CD4-positive, alpha-beta T cell treated with Interleukin-12 subunit alpha and Interleukin-12 subunit beta, for 1 hour (primary cell): ENCODE measurements around the gene KIF18B.

Experiments
- DNase-seq: peaks from one replicate; pipeline ENCODE4 v3.0.0-alpha.2; 2020

KIF18B gene

DNA sequence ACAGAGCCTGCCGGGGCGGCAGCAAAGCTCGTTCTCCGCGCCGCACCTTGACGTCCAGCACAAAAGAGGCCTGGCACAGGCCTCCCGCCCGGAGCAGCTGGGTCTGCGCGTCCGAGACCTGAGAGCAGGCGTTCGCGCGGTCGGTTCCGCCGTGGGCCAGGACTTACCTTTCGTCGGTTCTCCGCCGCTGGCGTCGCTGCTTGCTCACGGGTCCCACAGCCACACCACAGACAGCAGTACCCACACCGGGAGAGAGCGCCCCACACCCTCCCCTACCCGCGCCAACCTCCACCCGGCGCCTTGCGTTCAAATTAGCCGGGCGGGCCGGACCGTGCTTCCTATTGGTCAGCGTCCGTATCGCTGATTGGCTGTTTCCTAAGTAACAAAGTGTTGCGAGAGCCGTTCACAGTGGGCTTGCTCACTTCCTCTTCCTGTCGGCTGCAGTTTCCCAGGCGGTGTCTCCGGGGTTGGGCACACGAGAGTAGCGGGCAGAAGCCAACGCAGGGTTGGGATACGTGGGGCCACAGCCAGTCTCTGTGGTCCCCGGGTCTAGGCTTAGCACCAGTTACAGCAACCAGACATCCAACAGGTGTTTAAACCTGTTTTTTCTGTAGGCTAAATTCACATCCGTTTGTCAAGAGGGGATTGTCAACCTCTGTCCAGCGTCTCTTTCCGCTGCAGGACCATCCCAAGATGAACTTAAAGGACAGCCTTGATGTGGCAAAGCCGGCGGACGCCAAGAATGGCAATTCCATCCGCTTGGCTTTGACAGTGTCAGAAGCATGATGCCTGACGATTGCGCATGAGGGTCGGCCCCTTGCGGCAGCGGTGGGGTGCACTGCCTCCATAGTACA is at the start of gene KIF18B:
KIF18B (minus strand) TSS at position 313 of the 854 bp plus-strand sequence. CDS start 11,429 bp downstream, outside the sequence.
- peak; percentile 91 for DNase-seq

DNA sequence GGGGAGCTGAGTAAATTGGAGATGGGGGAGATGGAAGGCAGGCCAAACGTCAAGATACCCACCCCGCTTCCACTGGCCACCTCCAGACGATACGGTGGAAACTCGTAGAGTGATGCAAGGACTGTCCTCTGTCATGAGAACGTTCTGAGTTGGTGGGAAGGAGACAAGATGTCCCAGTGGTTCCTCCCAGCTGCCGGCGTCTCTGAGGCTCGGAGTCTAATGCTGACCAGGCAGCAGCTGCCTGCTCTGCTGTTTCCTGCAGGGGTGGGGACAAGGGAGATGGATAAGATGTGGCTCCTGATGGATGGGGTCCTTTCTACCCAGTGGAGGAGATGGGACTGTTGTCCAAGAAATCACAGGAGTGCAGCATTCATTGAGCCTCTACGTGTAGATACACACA is 48.7 kb upstream of the KIF18B start:
- DNase-seq = no peak

GRCh38 chr17:44995436-44996001 is 47.9 kb upstream of the KIF18B start:
- no peak for DNase-seq

DNA sequence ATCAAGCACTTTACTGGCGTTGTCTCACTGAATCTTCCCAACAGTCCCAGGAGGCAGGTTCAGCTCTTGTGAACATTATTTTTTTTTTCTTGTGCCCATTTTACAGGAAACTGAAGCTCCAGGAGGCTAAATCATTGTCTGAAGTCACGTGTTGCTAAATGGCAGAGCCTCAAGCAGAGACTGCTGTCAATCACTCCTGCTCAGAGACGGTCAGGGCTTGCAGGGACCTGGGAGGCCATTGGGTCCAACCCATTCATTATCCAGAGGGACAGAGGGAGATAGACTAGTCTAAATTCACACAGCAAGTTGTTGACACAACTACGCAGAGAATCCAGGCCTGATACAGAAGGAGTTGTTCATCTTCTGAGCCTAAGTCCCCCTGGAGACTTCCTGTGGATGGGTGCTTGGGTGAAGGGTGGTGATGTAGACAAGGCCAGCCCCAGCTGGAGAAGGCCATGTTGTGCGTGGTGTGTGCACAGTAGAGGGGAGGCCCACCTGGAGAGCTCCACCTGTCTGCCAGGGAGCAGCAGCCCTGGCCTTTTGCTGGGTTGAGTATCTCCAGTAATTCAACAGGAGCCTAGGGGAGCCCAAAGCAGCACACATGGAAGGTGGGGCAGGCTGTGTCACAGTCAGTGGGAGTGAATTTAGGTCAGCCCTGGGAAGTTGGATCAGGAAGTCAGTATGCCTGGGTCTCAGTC is 44.8 kb upstream of the KIF18B start:
- no peak for DNase-seq

DNA sequence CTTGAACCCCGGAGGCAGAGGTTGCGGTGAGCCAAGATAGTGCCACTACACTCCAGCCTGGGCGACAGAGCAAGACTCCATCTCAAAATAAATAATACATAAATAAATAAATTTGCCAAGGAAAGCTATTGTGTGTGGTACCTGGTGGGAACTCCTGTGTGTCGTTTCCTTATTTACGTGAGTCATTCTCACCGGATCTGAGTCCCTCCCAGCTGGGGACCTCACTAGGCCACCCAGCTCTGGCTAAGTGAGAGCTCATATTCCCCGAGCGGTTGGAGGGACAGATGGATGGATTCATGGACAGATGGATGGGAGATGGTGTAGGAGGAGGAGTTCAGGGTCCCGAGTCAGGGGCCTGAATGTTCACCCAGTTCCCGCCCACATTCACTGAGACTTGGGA is 43.4 kb upstream of the KIF18B start:
- DNase-seq = no peak

DNA sequence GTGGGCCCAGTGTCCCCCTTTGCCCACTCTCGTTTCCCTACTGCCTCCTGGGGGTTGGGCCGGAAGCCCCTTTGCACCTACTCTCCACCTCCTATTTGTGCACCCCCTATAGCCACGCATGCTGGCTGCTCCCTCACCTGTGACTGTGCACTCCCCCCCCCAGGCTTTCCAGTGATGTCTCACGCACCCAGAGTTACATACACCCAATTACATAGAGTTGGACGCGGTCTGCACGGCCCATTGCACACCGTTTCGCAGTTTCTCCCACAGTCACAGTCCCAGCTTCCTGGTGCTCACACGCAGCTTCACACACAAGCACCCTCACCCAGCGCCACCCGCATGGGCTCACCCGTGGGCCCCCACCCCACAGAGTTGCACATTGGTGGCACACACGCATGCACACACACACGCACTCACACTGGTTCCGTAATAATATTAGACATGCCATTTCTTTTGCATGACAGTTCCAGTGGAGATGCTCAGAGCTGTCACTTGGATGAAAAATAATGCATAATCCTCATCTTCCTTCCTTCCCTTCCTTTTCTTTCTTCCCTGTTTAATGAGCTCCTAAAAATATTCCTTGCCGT is 42.1 kb upstream of the KIF18B start:
- no peak for DNase-seq

- no peak for DNase-seq
These were observed 40.7 kb upstream of the KIF18B start for GRCh38 chr17:44988044-44988942.

- no peak for DNase-seq
These were observed 36.0 kb upstream of the KIF18B start for GRCh38 chr17:44983563-44983962.

DNA sequence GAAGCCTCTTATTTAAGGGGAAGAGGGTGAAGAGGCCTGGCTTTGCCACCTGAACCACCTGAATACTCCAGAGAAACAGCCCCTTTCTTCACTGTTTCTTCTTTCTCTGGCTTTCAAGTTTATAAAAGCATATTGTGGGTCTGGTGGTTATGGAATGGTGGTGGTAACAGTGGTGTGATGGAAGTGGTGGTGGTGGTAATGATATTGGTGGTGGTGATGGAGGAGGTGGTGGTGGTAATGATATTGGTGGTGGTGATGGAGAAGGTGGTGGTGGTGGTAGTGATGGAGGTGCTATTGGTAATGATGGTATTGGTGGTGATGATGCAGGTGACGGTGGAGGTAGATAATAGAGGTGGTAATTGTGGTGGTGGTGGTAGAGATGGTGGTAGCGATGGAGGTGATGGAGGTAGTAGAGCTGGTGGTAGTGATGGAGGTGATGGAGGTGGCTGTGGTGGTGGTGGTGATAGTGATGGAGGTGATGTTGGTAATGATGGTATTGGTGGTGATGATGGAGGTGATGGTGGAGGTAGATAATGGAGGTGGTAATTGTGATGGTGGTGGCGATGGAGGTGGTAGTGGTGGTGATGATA is 34.6 kb upstream of the KIF18B start:
- no peak for DNase-seq

- no peak for DNase-seq
These were observed 33.8 kb upstream of the KIF18B start for GRCh38 chr17:44981221-44981968.

DNA sequence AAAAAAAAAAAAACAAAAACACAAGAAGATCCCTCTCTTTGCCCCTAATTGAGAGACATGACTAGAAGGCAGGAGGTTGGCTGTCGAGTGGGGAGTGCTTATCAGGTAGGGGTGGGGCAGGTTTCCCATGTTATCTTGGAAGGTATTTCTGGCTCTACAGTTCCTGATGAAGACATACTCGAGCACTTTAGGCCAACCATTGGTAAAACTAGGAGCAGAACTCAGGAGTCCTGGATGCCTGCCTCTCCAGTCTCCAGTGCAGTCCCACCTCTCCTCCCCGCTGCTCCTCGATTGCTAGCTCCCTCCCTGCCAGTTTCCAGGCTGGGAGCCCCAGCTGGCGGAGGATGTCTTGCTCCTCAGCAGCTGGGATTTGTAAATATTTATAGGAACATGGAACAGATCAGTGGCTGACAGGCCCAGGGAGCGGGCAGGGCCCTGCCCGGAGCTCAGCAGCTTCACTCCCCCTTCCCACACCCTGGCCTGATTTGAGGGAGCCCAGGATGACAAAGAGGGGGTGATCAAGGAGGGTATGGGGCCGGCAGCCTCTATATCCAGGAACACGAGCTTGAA is 31.9 kb upstream of the KIF18B start:
- no peak for DNase-seq

DNA sequence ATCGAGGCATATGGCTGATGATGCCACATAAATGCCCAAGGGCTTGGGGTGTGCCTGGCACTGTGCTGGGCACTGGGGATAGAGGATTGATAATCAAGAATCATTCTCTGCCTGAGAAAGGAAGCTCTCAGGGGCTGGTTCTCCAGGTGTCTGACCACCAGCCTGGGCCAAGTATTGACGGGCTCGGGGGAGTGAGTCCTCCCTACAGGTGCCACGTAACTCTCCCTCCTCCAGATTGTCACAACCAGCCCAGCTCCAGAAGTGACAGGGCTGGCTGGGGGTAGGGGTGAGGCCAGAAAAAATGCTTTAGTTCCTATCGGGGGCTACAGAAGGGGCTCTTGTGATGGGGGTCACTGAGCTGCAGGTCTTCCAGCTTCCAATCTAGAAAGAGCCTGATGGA is 31.2 kb upstream of the KIF18B start:
- no peak for DNase-seq

GRCh38 chr17:44977814-44978550 is 30.4 kb upstream of the KIF18B start:
- DNase-seq = no peak

- no peak for DNase-seq
These were observed 29.5 kb upstream of the KIF18B start for GRCh38 chr17:44977065-44977464.

DNA sequence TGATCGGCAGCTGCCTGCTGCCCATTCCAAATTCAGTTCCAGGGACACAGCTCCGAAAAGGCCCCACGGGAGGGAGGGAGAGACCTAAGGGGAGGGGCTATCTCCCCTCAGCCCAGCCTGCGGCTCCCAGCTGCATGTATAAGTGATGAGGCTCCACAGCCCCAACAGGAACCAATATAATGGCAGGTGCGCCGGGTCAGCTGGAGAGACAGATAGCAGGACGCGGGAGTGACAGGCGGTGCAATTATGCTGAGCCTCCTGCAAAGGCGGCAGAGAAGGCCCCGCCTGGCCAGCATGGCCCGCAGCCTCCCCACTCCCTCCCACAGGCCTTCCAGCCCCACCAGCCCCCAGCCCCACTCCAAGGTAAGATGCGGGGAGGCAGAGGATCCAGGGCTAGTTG is 28.6 kb upstream of the KIF18B start:
- no peak for DNase-seq

- no peak for DNase-seq
These were observed 25.4 kb upstream of the KIF18B start for GRCh38 chr17:44972953-44973352.

GRCh38 chr17:44971776-44972483 is 24.4 kb upstream of the KIF18B start:
- no peak for DNase-seq

- DNase-seq = no peak
These were observed 22.7 kb upstream of the KIF18B start for GRCh38 chr17:44970136-44970741.

DNA sequence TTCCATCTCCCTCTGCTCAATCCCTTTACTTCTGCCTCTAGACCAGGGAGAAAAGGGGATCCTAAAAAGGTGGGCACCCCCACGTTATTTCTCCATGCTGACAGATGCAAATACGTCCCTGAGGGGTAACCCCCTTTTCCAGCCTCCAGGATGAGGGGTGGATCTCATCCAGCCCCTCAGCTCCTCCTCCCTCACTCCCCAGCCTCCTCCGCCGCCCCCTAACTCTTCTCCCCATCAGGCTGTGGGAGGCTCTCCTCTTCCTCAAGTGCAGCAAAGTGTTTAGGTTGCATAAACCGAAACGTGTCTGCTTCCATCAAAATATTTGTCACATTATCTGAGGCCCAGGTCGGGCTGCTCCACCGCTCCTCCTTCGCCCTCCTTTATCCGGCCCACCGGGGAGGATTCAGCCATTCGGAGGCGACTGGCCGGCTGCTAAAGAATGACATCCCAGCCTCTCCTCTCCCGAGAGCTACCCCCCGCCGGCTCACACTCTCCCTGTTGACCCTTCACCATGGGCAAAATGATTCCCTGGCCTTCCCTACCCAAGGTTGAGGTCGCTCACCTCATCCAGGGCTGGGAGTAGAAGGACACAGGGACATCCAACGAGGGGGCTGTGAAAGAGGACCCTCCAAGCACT is 21.7 kb upstream of the KIF18B start:
- no peak for DNase-seq
